HepG2 (cell line): ENCODE data around the gene WDR7. TPM values are rescaled to one million over a fixed set of nuclear protein-coding genes. Genes with fewer than 3 reads are reported as not detected.

ENCODE experiments used
- GATAD2A ChIP-seq: IDR thresholded peaks from 2 replicates; pipeline ENCODE4 v1.6.1; 2016
- HDAC2 ChIP-seq: sonication (generic); formaldehyde crosslinking; IDR thresholded peaks from 2 replicates; pipeline ENCODE4 v1.4.0; 2020; ENCODE audit warnings: missing genetic modification reagents
- HMG20A ChIP-seq: IDR thresholded peaks from 2 replicates; pipeline ENCODE4 v1.6.1; 2016; ENCODE audit warnings: borderline replicate concordance
- JDP2 ChIP-seq: sonication (generic); formaldehyde crosslinking; IDR thresholded peaks from 2 replicates; pipeline ENCODE4 v1.8.1; 2022; ENCODE audit warnings: missing genetic modification reagents, borderline replicate concordance
- KMT2B ChIP-seq: IDR thresholded peaks from 2 replicates; pipeline ENCODE4 v1.6.1; 2016; ENCODE audit warnings: missing genetic modification reagents, missing compliant biosample characterization
- LCORL ChIP-seq, 2 experiments: fragments of 450-650 bp in 1 of 2; sonication (generic) in 1 of 2; formaldehyde crosslinking in 1 of 2; IDR thresholded peaks; 2 replicates each; pipeline versions ENCODE4 v1.5.0 to v1.6.1; 2017 to 2020; ENCODE audit warnings: antibody characterized with exemption in 1 of 2, missing genetic modification reagents in 1 of 2
- MEIS1 ChIP-seq: sonication (generic); formaldehyde crosslinking; IDR thresholded peaks from 2 replicates; pipeline ENCODE4 v1.9.0; 2021; ENCODE audit warnings: mild to moderate bottlenecking, missing genetic modification reagents, moderate library complexity, borderline replicate concordance
- MEIS2 ChIP-seq: sonication (generic); formaldehyde crosslinking; IDR thresholded peaks from 2 replicates; pipeline ENCODE4 v1.9.0; 2021; ENCODE audit warnings: mild to moderate bottlenecking, missing genetic modification reagents
- NFE2 ChIP-seq: sonication (generic); formaldehyde crosslinking; IDR thresholded peaks from 2 replicates; pipeline ENCODE4 v1.4.0; 2020; ENCODE audit warnings: missing genetic modification reagents
- NR1H2 ChIP-seq: sonication (generic); formaldehyde crosslinking; IDR thresholded peaks from 2 replicates; pipeline ENCODE4 v1.8.1; 2022; ENCODE audit warnings: low read depth, missing genetic modification reagents, borderline replicate concordance
- NR2C2 ChIP-seq: sonication (generic); formaldehyde crosslinking; IDR thresholded peaks from 2 replicates; pipeline ENCODE4 v1.4.0; 2020; ENCODE audit warnings: missing genetic modification reagents, mild to moderate bottlenecking, moderate library complexity, borderline replicate concordance
- POGZ ChIP-seq: sonication (generic); formaldehyde crosslinking; IDR thresholded peaks from 2 replicates; pipeline ENCODE4 v1.4.0; 2020; ENCODE audit warnings: mild to moderate bottlenecking, missing genetic modification reagents
- SOX13 ChIP-seq, 3 experiments: fragments of 450-650 bp in 1 of 3; sonication (generic) in 1 of 3; formaldehyde crosslinking in 1 of 3; IDR thresholded peaks in 2 of 3; conservative IDR thresholded peaks in 1 of 3; 2 replicates each; pipeline versions ENCODE4 v1.5.0 to v1.6.1; 2016 to 2020; ENCODE audit warnings: antibody characterized with exemption in 1 of 3, mild to moderate bottlenecking in 1 of 3, missing compliant biosample characterization in 1 of 3, missing genetic modification reagents in 1 of 3, moderate library complexity in 1 of 3
- THAP11 ChIP-seq: IDR thresholded peaks from 2 replicates; pipeline ENCODE4 v1.6.1; 2016; ENCODE audit warnings: missing biosample characterization, missing genetic modification reagents
- ZGPAT ChIP-seq: IDR thresholded peaks from 2 replicates; pipeline ENCODE4 v1.6.1; 2016; ENCODE audit warnings: mild to moderate bottlenecking
- ZNF180 ChIP-seq: sonication (generic); formaldehyde crosslinking; IDR thresholded peaks from 2 replicates; pipeline ENCODE4 v1.4.0; 2020; ENCODE audit warnings: low read depth, missing genetic modification reagents, borderline replicate concordance
- ZNF501 ChIP-seq: sonication (generic); formaldehyde crosslinking; IDR thresholded peaks from 2 replicates; pipeline ENCODE4 v1.5.1; 2020; ENCODE audit warnings: mild to moderate bottlenecking, moderate library complexity, missing genetic modification reagents
- ZNF557 ChIP-seq: sonication (generic); formaldehyde crosslinking; IDR thresholded peaks from 2 replicates; pipeline ENCODE4 v1.4.0; 2020; ENCODE audit warnings: missing genetic modification reagents
- ZNF724P ChIP-seq: sonication (generic); formaldehyde crosslinking; IDR thresholded peaks from 2 replicates; pipeline ENCODE4 v1.8.0; 2022; ENCODE audit warnings: missing genetic modification reagents, borderline replicate concordance
- ZNF841 ChIP-seq: sonication (generic); formaldehyde crosslinking; IDR thresholded peaks from 2 replicates; pipeline ENCODE4 v1.8.1; 2023; ENCODE audit warnings: missing genetic modification reagents, borderline replicate concordance
- ZSCAN31 ChIP-seq: sonication (generic); formaldehyde crosslinking; IDR thresholded peaks from 2 replicates; pipeline ENCODE4 v1.5.0; 2020; ENCODE audit warnings: low read depth, mild to moderate bottlenecking, missing genetic modification reagents
- ZXDC ChIP-seq: sonication (generic); formaldehyde crosslinking; IDR thresholded peaks from 2 replicates; pipeline ENCODE4 v1.5.0; 2020; ENCODE audit warnings: mild to moderate bottlenecking, missing genetic modification reagents
- polyA plus RNA-seq, 8 experiments: library from polyadenylated mRNA; depleted of rRNA in 3 of 8; stranded (reverse) in 7 of 8; unstranded in 1 of 8; fragments of >200 nt; fragmentation: Illumina TruSeq in 4 of 8; extraction: Trizol in 4 of 8; gene quantifications; 2 replicates each; pipeline versions ENCODE4 v1.2.1 to v1.2.3, GENCODE V29; 2011 to 2016; ENCODE audit warnings: low read depth in 4 of 8, missing spikeins in 1 of 8, mixed read lengths in 1 of 8; ENCODE audit not compliant: insufficient read depth in 1 of 8
- total RNA-seq, 5 experiments: library from RNA; depleted of rRNA; stranded (reverse); fragments of >200 nt; fragmentation: Illumina TruSeq; extraction: Trizol; gene quantifications; 2 replicates each; pipeline ENCODE4 v1.2.3, GENCODE V29; 2016; ENCODE audit warnings: low read depth in 1 of 5
- TF ChIP-seq, protein P1 (sequence below): sonication (generic); formaldehyde crosslinking; IDR thresholded peaks from 2 replicates; pipeline ENCODE4 v1.8.1; 2023; ENCODE audit warnings: mild to moderate bottlenecking, inconsistent platforms, moderate library complexity, missing genetic modification reagents, borderline replicate concordance

The WDR7 gene
- total and polyA plus RNA-seq, 2 of the 13 experiments (the other 11 are each of a cell fraction or from before 2014, with no cell fraction given), result 2.0 to 7.8 TPM

DNA sequence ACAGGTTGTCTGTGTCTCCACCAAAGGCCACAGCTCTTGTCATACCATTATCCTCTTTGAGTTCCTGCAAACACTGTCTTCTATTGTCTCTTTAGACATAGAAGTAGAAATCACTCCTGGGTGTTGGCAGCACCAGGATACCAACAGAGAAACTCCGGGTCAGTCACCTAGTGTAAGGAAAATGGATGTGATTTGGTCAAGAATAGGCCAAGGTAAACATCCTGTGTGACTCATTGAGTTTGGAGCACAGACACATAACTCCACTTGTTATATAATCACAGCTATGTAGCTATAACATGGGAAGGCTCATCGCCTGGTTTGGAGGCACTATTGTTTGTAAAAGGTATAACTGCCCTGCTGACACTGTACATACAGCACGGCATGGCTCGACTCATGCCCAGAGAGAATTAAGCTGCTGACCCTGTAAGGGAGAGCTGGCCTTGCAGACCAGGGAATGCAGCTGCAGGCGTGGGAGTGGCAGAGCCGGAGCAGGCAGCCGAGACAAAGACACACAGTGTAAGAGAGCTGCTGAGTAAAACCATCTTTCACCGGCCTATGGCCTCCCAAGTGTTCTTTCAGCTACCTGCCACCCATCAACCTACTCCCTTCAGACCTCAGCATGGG, 9.3 kb upstream of the WDR7 start (continued):
- TF ChIP-seq ZNF557 (CRISPR knock-in tag) (no peak), NR2C2 (CRISPR knock-in tag) (no peak), NFE2 (CRISPR knock-in tag) (no peak), HDAC2 (0 out of 2 replicates have a peak, but pooled peaks have one; percentile 24), ZNF501 (no peak), THAP11 (CRISPR knock-in tag) (peak; percentile 27; the same call in 1 of the 2 replicates), ZNF841 (CRISPR knock-in tag) (no peak), LCORL (IDR thresholded peaks at IDR 0.05) (no peak), LCORL (CRISPR knock-in tag; IDR thresholded peaks at IDR 0.05) (no peak), ZXDC (CRISPR knock-in tag) (no peak), SOX13 (IDR thresholded peaks at IDR 0.05) (no peak), SOX13 (CRISPR knock-in tag; conservative IDR thresholded peaks at IDR 0.05 in 1 of 2, IDR thresholded peaks at IDR 0.05 in 1 of 2) (peak in 1 of 2 experiments; percentile 58; a peak in 1 of 4 replicates), NR1H2 (CRISPR knock-in tag) (no peak), ZSCAN31 (peak; percentile 100), ZNF180 (CRISPR knock-in tag) (no peak), ZNF724P (CRISPR knock-in tag) (no peak), HMG20A (CRISPR knock-in tag) (peak; percentile 75; the same call in 1 of the 2 replicates), JDP2 (CRISPR knock-in tag) (no peak), ZGPAT (CRISPR knock-in tag) (peak; percentile 54; the same call in 1 of the 2 replicates), POGZ (no peak), GATAD2A (peak; percentile 81), KMT2B (0 out of 2 replicates have a peak, but pooled peaks have one; percentile 27), MEIS1 (CRISPR knock-in tag) (no peak), MEIS2 (CRISPR knock-in tag) (no peak)
- TF ChIP-seq, protein P1, sequence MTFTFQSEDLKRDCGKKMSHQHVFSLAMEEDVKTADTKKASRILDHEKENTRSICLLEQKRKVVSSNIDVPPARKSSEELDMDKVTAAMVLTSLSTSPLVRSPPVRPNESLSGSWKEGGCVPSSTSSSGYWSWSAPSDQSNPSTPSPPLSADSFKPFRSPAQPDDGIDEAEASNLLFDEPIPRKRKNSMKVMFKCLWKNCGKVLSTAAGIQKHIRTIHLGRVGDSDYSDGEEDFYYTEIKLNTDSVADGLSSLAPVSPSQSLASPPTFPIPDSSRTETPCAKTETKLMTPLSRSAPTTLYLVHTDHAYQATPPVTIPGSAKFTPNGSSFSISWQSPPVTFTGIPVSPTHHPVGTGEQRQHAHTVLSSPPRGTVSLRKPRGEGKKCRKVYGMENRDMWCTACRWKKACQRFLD, result no peak
